K562 (cell line): ENCODE results near the gene B3GAT3. TPM values are rescaled to one million over a fixed set of nuclear protein-coding genes. Genes with fewer than 3 reads are reported as not detected.

Experiments
- ATAC-seq: fragments of 200-7000 bp; cut with Tn5 transposase; 3 replicates; pipeline ENCODE4 v1.9.1; 2020; ENCODE audit warnings: moderate library complexity
- BruUV-seq: library from RNA; stranded (reverse); fragments of 400-500 nt; replicated peaks from 2 replicates; lab custom pipeline; 2021; lab: Mats Ljungman, UMichigan
- CTCF ChIA-PET: fragments of 300-600 bp; formaldehyde crosslinking; extraction: SDS; loops from one replicate; lab custom pipeline; 2021; ENCODE audit warnings: low intra/inter-chr PET ratio; lab: Yijun Ruan, JAX
- POLR2A ChIA-PET: fragments of 300-600, 350-650 bp; sonication (Branson Sonifier 250); formaldehyde crosslinking; extraction: SDS; loops from one replicate; lab custom pipeline; 2021; ENCODE audit warnings: antibody characterized with exemption, inconsistent platforms; lab: Yijun Ruan, JAX
- DNase-seq, 4 experiments: peaks; one replicate each; pipeline versions ENCODE4 v3.0.0 to v3.0.0-alpha.2; 2011 to 2018; ENCODE audit warnings: low spot score in 3 of 4, mixed read lengths in 3 of 4; ENCODE audit errors: extremely low read depth in 1 of 4
- FAIRE-seq: peaks from 2 replicates; lab custom pipeline; 2011; peaks lifted over from hg19 to GRCh38; lab: Jason Lieb, UNC
- H2AFZ ChIP-seq: 2 replicates; pipeline ENCODE4 v1.6.0; 2011; ENCODE audit warnings: low read depth, low read length, control low read depth, inconsistent platforms
- H3K27ac ChIP-seq: fragments of 200-600 bp; 3 replicates; pipeline ENCODE4 v1.8.0; 2011; ENCODE audit warnings: low read depth, mild to moderate bottlenecking, control low read depth, inconsistent platforms, low read length, moderate library complexity, mixed read lengths; ENCODE audit errors: extremely low read depth
- H3K27me3 ChIP-seq, 2 experiments: fragments of 300-600 bp in 1 of 2; 2 replicates in 1 of 2; 3 replicates in 1 of 2; pipeline versions ENCODE4 v1.6.0 to v1.8.0; 2011; ENCODE audit warnings: inconsistent platforms in 2 of 2, low read length in 2 of 2, mild to moderate bottlenecking in 1 of 2, mixed read lengths in 1 of 2, moderate library complexity in 1 of 2; ENCODE audit not compliant: control insufficient read depth in 2 of 2, insufficient read depth in 2 of 2
- H3K36me3 ChIP-seq: fragments of 300-600 bp; 3 replicates; pipeline ENCODE4 v1.8.0; 2011; ENCODE audit warnings: mild to moderate bottlenecking, low read length, inconsistent platforms; ENCODE audit not compliant: control insufficient read depth, insufficient read depth
- H3K4me1 ChIP-seq, 2 experiments: fragments of 200-600 bp in 1 of 2; replicated peaks in 1 of 2; 2 replicates in 1 of 2; 3 replicates in 1 of 2; pipeline versions ENCODE4 v1.5.1 to v1.8.0; 2011; ENCODE audit warnings: inconsistent platforms in 2 of 2, low read length in 2 of 2, mild to moderate bottlenecking in 1 of 2, mixed read lengths in 1 of 2, moderate library complexity in 1 of 2; ENCODE audit not compliant: control insufficient read depth in 2 of 2, insufficient read depth in 2 of 2
- H3K4me2 ChIP-seq: 2 replicates; pipeline ENCODE4 v1.6.1; 2011; ENCODE audit warnings: low read length, control low read depth, inconsistent platforms, mixed read lengths; ENCODE audit not compliant: insufficient read depth
- H3K4me3 ChIP-seq: fragments of 200-600 bp; sonication (generic), shearing (Covaris generic); 2 replicates; pipeline ENCODE4 v1.5.1; 2016; ENCODE audit warnings: control low read depth, inconsistent platforms
- H3K79me2 ChIP-seq: fragments of 200-600 bp; 3 replicates; pipeline ENCODE4 v1.8.0; 2011; ENCODE audit warnings: low read length, inconsistent platforms; ENCODE audit not compliant: control insufficient read depth, insufficient read depth
- H3K9ac ChIP-seq, 2 experiments: 2 replicates each; pipeline versions ENCODE4 v1.6.0 to v1.6.1; 2011; ENCODE audit warnings: low read depth in 2 of 2, low read length in 2 of 2, control low read depth in 1 of 2, inconsistent platforms in 1 of 2, mild to moderate bottlenecking in 1 of 2, mixed read lengths in 1 of 2; ENCODE audit not compliant: insufficient read depth in 1 of 2
- H3K9me1 ChIP-seq: one replicate; pipeline ENCODE4 v1.6.0; 2011; ENCODE audit warnings: inconsistent platforms, mild to moderate bottlenecking, low read length, moderate library complexity; ENCODE audit not compliant: control insufficient read depth, insufficient read depth
- H3K9me3 ChIP-seq: replicated peaks from 2 replicates; pipeline ENCODE4 v1.5.1; 2011; ENCODE audit warnings: low read depth, low read length, inconsistent platforms; ENCODE audit not compliant: control insufficient read depth, insufficient read depth
- H4K20me1 ChIP-seq: replicated peaks from 2 replicates; pipeline ENCODE4 v1.6.1; 2011; ENCODE audit warnings: low read length, inconsistent platforms, mixed read lengths; ENCODE audit not compliant: control insufficient read depth, insufficient read depth
- HMGN3 ChIP-seq: IDR thresholded peaks from 2 replicates; pipeline ENCODE4 v1.6.1; 2011; ENCODE audit warnings: borderline replicate concordance, low read depth, mild to moderate bottlenecking, mixed read lengths, low read length; ENCODE audit not compliant: insufficient read length; ENCODE audit errors: extremely low read depth
- NONO ChIP-seq, 2 experiments: fragments of 200-400 bp in 1 of 2; fragments of 450-650 bp in 1 of 2; formaldehyde crosslinking in 1 of 2; IDR thresholded peaks; 2 replicates each; pipeline ENCODE4 v1.6.1; 2017; ENCODE audit warnings: low read depth in 2 of 2, mild to moderate bottlenecking in 2 of 2, moderate library complexity in 2 of 2, low read length in 1 of 2
- RB1 ChIP-seq: fragments of 450-650 bp; IDR thresholded peaks from 2 replicates; pipeline ENCODE4 v1.6.1; 2017; ENCODE audit warnings: low read depth, mild to moderate bottlenecking
- RBFOX2 ChIP-seq: fragments of 200-400 bp; formaldehyde crosslinking; IDR thresholded peaks from 2 replicates; pipeline ENCODE4 v1.6.1; 2017; ENCODE audit warnings: low read depth, mild to moderate bottlenecking, low read length, moderate library complexity
- SNRNP70 ChIP-seq: fragments of 200-400 bp; formaldehyde crosslinking; optimal IDR thresholded peaks from 2 replicates; pipeline ENCODE3; 2017; ENCODE audit warnings: low read depth, low read length
- WGBS: fragments of 100-300 bp; shearing (Covaris generic); methylation state at CpG from one replicate; pipeline ENCODE4 v1.1.6; 2016; ENCODE audit warnings: low coverage, mixed read lengths; ENCODE audit not compliant: insufficient coverage; ENCODE audit errors: missing lambda C conversion rate; 5-methylcytosine and 5-hydroxymethylcytosine counted together
- in situ Hi-C: fragments of 300-500 bp; cut with MboI; formaldehyde crosslinking; loops from 4 replicates; pipeline ENCODE4 v1.15.0; 2018; ENCODE audit warnings: inconsistent platforms, mixed read lengths
- intact Hi-C: fragments of 100-400 bp; cut with micrococcal nuclease; formaldehyde crosslinking; loops from 2 replicates; pipeline ENCODE4 v1.14.2; 2022
- polyA plus RNA-seq, 8 experiments: library from polyadenylated mRNA; depleted of rRNA in 4 of 8; stranded (reverse) in 5 of 8; unstranded in 3 of 8; fragments of >200 nt; fragmentation: Nextera tagmentation in 2 of 8; fragmentation: Illumina TruSeq in 1 of 8; extraction: Ambion mirVana in 2 of 8; extraction: Trizol in 1 of 8; gene quantifications; 2 replicates each; pipeline versions ENCODE4 v1.2.1 to v1.2.3, GENCODE V29; 2011 to 2014; ENCODE audit warnings: inconsistent platforms in 1 of 8, missing spikeins in 1 of 8
- total RNA-seq, 7 experiments: library from RNA; depleted of rRNA in 6 of 7; stranded (reverse); fragments of >200 nt in 6 of 7; fragmentation: Illumina TruSeq in 2 of 7; extraction: Trizol in 2 of 7; gene quantifications; 2 replicates each; pipeline versions ENCODE4 v1.2.1 to v1.2.3, GENCODE V29; 2011 to 2021; ENCODE audit warnings: low replicate concordance in 1 of 7

B3GAT3 gene
- total and polyA plus RNA-seq, 9 of the 15 experiments (the other 6 are each of a cell fraction or from before 2014, with no cell fraction given), result 0.30 to 64.0 (median 21.4) TPM

DNA sequence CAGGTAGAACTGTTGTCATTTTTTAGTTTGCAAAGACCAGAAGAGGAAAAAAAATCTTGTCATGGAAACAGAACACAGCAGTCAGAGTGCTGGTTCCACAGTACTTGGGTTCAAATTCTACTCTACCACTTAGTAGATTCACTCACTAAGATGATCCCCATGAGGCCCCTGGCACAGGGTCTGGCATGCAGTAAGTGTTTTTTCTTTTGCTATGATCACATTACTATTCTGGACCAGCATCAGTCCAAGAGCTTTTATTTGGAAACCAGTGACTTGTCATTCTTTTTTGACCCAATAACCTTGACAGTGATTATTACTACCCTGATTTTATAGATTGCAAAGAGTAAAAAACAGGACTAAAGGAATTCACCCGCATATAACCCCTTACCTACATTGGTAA lies 52.2 kb downstream of the B3GAT3 start:
- Histone ChIP-seq H3K4me3 (no peak overlapping the region), H3K79me2 (peaks cover 90% of the 10 kb centered on the region), H3K9ac (no peak overlapping the region), H3K4me2 (no peak overlapping the region), H3K9me3 (no peaks in the 10 kb centered on the region), H4K20me1 (peaks cover 10% of the 10 kb centered on the region), H3K4me1 (peaks cover 21 to 22% of the 10 kb centered on the region in 2 experiments; a peak in 4 of 5 replicates), H2AFZ (no peak overlapping the region), H3K27me3 (no peaks in the 10 kb centered on the region), H3K9me1 (no peaks in the 10 kb centered on the region), H3K27ac (no peak overlapping the region), H3K36me3 (peaks cover 85% of the 10 kb centered on the region)
- ChIA-PET CTCF (no interaction called here), POLR2A (interaction anchor here (0.6 to 2.3 kb wide), 8 partner anchors 9 to 199 kb away, joined by 3 to 8 read pairs (median 4); partner anchors contain the start of genes C11orf98, CSKMT and TUT1)
- BruUV-seq, result no TSS peak
- in situ Hi-C loops (no loop called here), intact Hi-C loops (no loop called here)
- ATAC-seq (no peak), FAIRE-seq (no peak), DNase-seq (no peak)
- 100% methylated on average over 1 of the region's 1 CpG for WGBS
- TF ChIP-seq SNRNP70 (no peak), RBFOX2 (peak; percentile 29; the same call in 1 of the 2 replicates), RB1 (no peak), HMGN3 (no peak)

DNA sequence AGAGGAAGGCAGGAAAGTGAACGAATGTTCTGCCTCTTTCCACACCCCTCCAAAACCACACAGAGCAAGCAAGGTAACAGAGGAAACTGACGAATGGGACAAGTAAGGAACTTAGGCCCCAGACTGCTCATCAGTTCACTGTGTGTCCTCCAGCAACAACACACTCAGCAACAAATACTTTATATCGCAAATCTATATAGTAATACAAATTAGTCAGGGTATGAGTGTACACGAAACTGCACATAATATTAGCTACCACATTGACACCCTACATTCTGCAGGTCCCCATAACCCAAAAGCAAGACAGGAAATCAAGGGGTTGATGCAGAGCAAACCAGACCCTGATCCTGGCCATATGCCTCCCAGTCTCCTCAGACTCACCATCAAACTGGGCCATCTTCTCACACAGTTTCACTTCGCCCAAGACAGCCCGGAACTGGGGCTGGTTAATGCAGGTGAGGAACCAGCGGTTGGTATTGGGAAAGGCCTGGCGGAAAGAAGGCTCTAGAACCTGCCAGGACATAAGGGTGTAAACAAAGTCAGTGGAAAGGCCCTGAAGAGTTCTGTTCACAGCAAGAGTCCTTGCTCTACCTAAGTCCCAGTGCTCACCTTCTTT lies 54.7 kb downstream of the B3GAT3 start:
- Histone ChIP-seq H3K9ac (peak overlapping the region in 1 of 2 experiments; percentile 48; a peak in 1 of 4 replicates), H3K4me1 (peaks cover 14 to 20% of the 10 kb centered on the region in 2 experiments; a peak in 4 of 5 replicates), H4K20me1 (peaks cover 14% of the 10 kb centered on the region), H3K79me2 (peaks cover 83% of the 10 kb centered on the region), H2AFZ (no peak overlapping the region), H3K36me3 (peaks cover 92% of the 10 kb centered on the region), H3K27me3 (no peaks in the 10 kb centered on the region), H3K4me2 (no peak overlapping the region), H3K4me3 (no peak overlapping the region), H3K9me3 (no peaks in the 10 kb centered on the region), H3K9me1 (no peaks in the 10 kb centered on the region), H3K27ac (no peak overlapping the region; the same call in 2 of the 3 replicates)
- FAIRE-seq (no peak), DNase-seq (no peak), ATAC-seq (no peak)
- intact Hi-C loops (no loop called here), in situ Hi-C loops (no loop called here)
- CTCF ChIA-PET, result no interaction called here
- BruUV-seq, result TSS peak; percentile 5
- WGBS, result 89% methylated on average over 8 of the region's 8 CpGs
- POLR2A ChIA-PET, result interaction anchor here (0.6 to 1.8 kb wide), 3 partner anchors 11 to 193 kb away, joined by 3 to 5 read pairs (median 4); no protein-coding TSS in a partner anchor
- TF ChIP-seq RBFOX2 (peak; percentile 11; the same call in 1 of the 2 replicates), NONO (IDR thresholded peaks at IDR 0.05; ENCODE audit: low read depth in 2 of 2, low read length in 1 of 2) (no peak)
